Astrocyte of the spinal cord (primary cell): Measurements from ENCODE around the gene SHISA8.
"Not testable (repeated sequence)": the region's sequence is repeated elsewhere in the genome, so short reads cannot be mapped to it uniquely, and the experiment has no call there.

Source experiments
- DNase-seq: peaks from one replicate; pipeline ENCODE4 v3.0.0; 2011; ENCODE audit warnings: low read depth, low spot score
- H3K4me3 ChIP-seq: 2 replicates; pipeline ENCODE4 v1.5.1; 2011; ENCODE audit warnings: low read depth, mild to moderate bottlenecking, low read length, moderate library complexity
- CTCF ChIP-seq: IDR thresholded peaks from 2 replicates; pipeline ENCODE4 v1.5.1; 2012; ENCODE audit warnings: low read depth, mild to moderate bottlenecking, low read length, inconsistent platforms
- in situ Hi-C: cut with HindIII; loops from 2 replicates; pipeline ENCODE4 v1.10.0; 2017; ENCODE audit warnings: low sequenced_read_pairs

The SHISA8 gene

GRCh38 chr22:41949297-41949965, 34.6 kb upstream of the SHISA8 start:
- in situ Hi-C loops = no loop called here
- TF ChIP-seq CTCF = no peak
- no peak for DNase-seq

GRCh38 chr22:41948928-41949296, 34.0 kb upstream of the SHISA8 start:
- H3K4me3 ChIP-seq, DNase-seq, in situ Hi-C loops: not testable (repeated sequence)

More at GRCh38 chr22:41949297-41949965, 34.6 kb upstream of the SHISA8 start:
- H3K4me3 ChIP-seq = no peak overlapping the region

GRCh38 chr22:41948142-41948541, 33.3 kb upstream of the SHISA8 start:
- in situ Hi-C loops = no loop called here

GRCh38 chr22:41947424-41948080, 32.7 kb upstream of the SHISA8 start:
- H3K4me3 ChIP-seq = no peak overlapping the region
- no peak for TF ChIP-seq CTCF
- in situ Hi-C loops = no loop called here
- no peak for DNase-seq

More at GRCh38 chr22:41948142-41948541, 33.3 kb upstream of the SHISA8 start:
- no peak overlapping the region for H3K4me3 ChIP-seq
- DNase-seq = no peak
- no peak for TF ChIP-seq CTCF

- DNase-seq = peak; percentile 94
- H3K4me3 ChIP-seq = peak within 1 kb of the TSS; percentile 86
- in situ Hi-C loops = no loop called here
- no peak for TF ChIP-seq CTCF
Observed at GRCh38 chr22:41946629-41947423, 32.0 kb upstream of the SHISA8 start, which contains the start of gene CENPM. CENPM (minus strand) TSS chr22:41947152; CDS start chr22:41947076, 76 bp downstream.

GRCh38 chr22:41943661-41944209, 28.9 kb upstream of the SHISA8 start:
- no peak overlapping the region for H3K4me3 ChIP-seq
- no peak for TF ChIP-seq CTCF
- no peak for DNase-seq
- in situ Hi-C loops = no loop called here
